GM23338 (cell line): Measurements from ENCODE around the gene AP5Z1. TPM values are rescaled to one million over a fixed set of nuclear protein-coding genes. Genes with fewer than 3 reads are reported as not detected.

Experiments used
- ATAC-seq: fragments of 200-7000 bp; cut with Tn5 transposase; 3 replicates; pipeline ENCODE4 v1.9.1; 2020
- DNase-seq: peaks from one replicate; pipeline ENCODE4 v3.0.0-alpha.2; 2015; ENCODE audit warnings: low spot score
- H2AFZ ChIP-seq: fragments of 200-600 bp; sonication (generic); 2 replicates; pipeline ENCODE4 v1.8.0; 2016; ENCODE audit warnings: antibody characterized with exemption, mild to moderate bottlenecking, moderate library complexity
- H3F3A ChIP-seq: fragments of 200-600 bp; sonication (generic); replicated peaks from 2 replicates; pipeline ENCODE4 v1.8.0; 2017; ENCODE audit warnings: antibody characterized with exemption, mixed run types, low read depth
- H3K27ac ChIP-seq: fragments of 200-600 bp; sonication (generic); 2 replicates; pipeline ENCODE4 v1.6.1; 2016; ENCODE audit warnings: low read depth
- H3K27me3 ChIP-seq: fragments of 200-600 bp; sonication (generic); 2 replicates; pipeline ENCODE4 v1.8.0; 2016; ENCODE audit warnings: mild to moderate bottlenecking, mixed run types, moderate library complexity; ENCODE audit not compliant: insufficient read depth
- H3K36me3 ChIP-seq: fragments of 200-600 bp; sonication (generic); 2 replicates; pipeline ENCODE4 v1.8.0; 2016; ENCODE audit warnings: mild to moderate bottlenecking; ENCODE audit not compliant: insufficient read depth
- H3K4me1 ChIP-seq: fragments of 200-600 bp; sonication (generic); 2 replicates; pipeline ENCODE4 v1.8.0; 2016; ENCODE audit warnings: mild to moderate bottlenecking, moderate library complexity; ENCODE audit not compliant: insufficient read depth
- H3K4me2 ChIP-seq: fragments of 200-600 bp; sonication (generic); 2 replicates; pipeline ENCODE4 v1.7.1; 2017; ENCODE audit warnings: mixed run types
- H3K4me3 ChIP-seq: fragments of 200-600 bp; sonication (generic); 2 replicates; pipeline ENCODE4 v1.6.1; 2016; ENCODE audit warnings: mixed run types
- H3K79me2 ChIP-seq: fragments of 200-600 bp; sonication (generic); replicated peaks from 2 replicates; pipeline ENCODE4 v1.8.0; 2017; ENCODE audit warnings: mild to moderate bottlenecking; ENCODE audit not compliant: insufficient read depth
- H3K9me2 ChIP-seq: fragments of 200-600 bp; sonication (generic); 2 replicates; pipeline ENCODE4 v1.8.0; 2017; ENCODE audit not compliant: insufficient read depth
- H4K20me1 ChIP-seq: fragments of 200-600 bp; sonication (generic); replicated peaks from 2 replicates; pipeline ENCODE4 v1.8.0; 2017; ENCODE audit warnings: mild to moderate bottlenecking; ENCODE audit not compliant: insufficient read depth
- H3K27ac Mint-ChIP-seq: 2 replicates; pipeline ENCODE4 v1.8.0; 2020; ENCODE audit warnings: inconsistent platforms, mild to moderate bottlenecking, moderate library complexity, mixed read lengths
- H3K27me3 Mint-ChIP-seq: 3 replicates; pipeline ENCODE4 v1.8.0; 2022; ENCODE audit warnings: low read depth, mild to moderate bottlenecking, moderate library complexity, mixed read lengths, inconsistent platforms; ENCODE audit not compliant: insufficient read depth, poor library complexity
- H3K36me3 Mint-ChIP-seq: 3 replicates; pipeline ENCODE4 v1.8.0; 2021; ENCODE audit warnings: low read depth, mild to moderate bottlenecking, inconsistent platforms, moderate library complexity, mixed read lengths
- H3K4me1 Mint-ChIP-seq: 3 replicates; pipeline ENCODE4 v1.8.0; 2020; ENCODE audit warnings: mild to moderate bottlenecking, inconsistent platforms, mixed read lengths
- H3K4me3 Mint-ChIP-seq: 3 replicates; pipeline ENCODE4 v1.8.0; 2021; ENCODE audit warnings: moderate library complexity, mild to moderate bottlenecking, inconsistent platforms, mixed read lengths
- H3K9me3 Mint-ChIP-seq: 3 replicates; pipeline ENCODE4 v1.8.0; 2020; ENCODE audit warnings: moderate library complexity, mild to moderate bottlenecking, inconsistent platforms, mixed read lengths
- CREB1 ChIP-seq: fragments of 250-450 bp; sonication (Bioruptor Pico); IDR thresholded peaks from 2 replicates; pipeline ENCODE4 v1.5.0; 2020; ENCODE audit warnings: low read depth, mild to moderate bottlenecking, moderate library complexity
- JUNB ChIP-seq: IDR thresholded peaks from one replicate; pipeline ENCODE4 v1.6.1; 2016; ENCODE audit warnings: antibody characterized with exemption; ENCODE audit not compliant: unreplicated experiment
- POLR2AphosphoS5 ChIP-seq: IDR thresholded peaks from 2 replicates; pipeline ENCODE4 v1.6.1; 2016; ENCODE audit warnings: antibody characterized with exemption, low read depth
- REST ChIP-seq: IDR thresholded peaks from one replicate; pipeline ENCODE4 v1.6.1; 2018; ENCODE audit warnings: antibody characterized with exemption; ENCODE audit not compliant: unreplicated experiment
- STAT1 ChIP-seq: IDR thresholded peaks from one replicate; pipeline ENCODE4 v1.6.1; 2016; ENCODE audit warnings: antibody characterized with exemption; ENCODE audit not compliant: unreplicated experiment
- ZNF114 ChIP-seq: fragments of 250-450 bp; sonication (Bioruptor Pico); IDR thresholded peaks from 2 replicates; pipeline ENCODE4 v1.5.0; 2020; ENCODE audit warnings: mild to moderate bottlenecking, moderate library complexity
- ZNF462 ChIP-seq: fragments of 250-450 bp; sonication (Bioruptor Pico); IDR thresholded peaks from 2 replicates; pipeline ENCODE4 v1.5.0; 2020; ENCODE audit warnings: mild to moderate bottlenecking, moderate library complexity
- polyA plus RNA-seq: library from polyadenylated mRNA; unstranded; fragments of >200 nt; fragmentation: Nextera tagmentation; extraction: Ambion mirVana; gene quantifications from 2 replicates; pipeline ENCODE4 v1.2.1, GENCODE V29; 2016
- total RNA-seq: library from RNA; depleted of rRNA; stranded (reverse); fragments of >200 nt; shearing (Covaris generic); gene quantifications from 2 replicates; pipeline ENCODE4 v1.2.3, GENCODE V29; 2014
- TF ChIP-seq, protein P1 (sequence below): IDR thresholded peaks from 2 replicates; pipeline ENCODE4 v1.6.1; 2016; ENCODE audit warnings: antibody characterized with exemption

Gene AP5Z1
- total and polyA plus RNA-seq, 2 experiments from 2014 or later = 16.3 to 31.2 TPM

DNA sequence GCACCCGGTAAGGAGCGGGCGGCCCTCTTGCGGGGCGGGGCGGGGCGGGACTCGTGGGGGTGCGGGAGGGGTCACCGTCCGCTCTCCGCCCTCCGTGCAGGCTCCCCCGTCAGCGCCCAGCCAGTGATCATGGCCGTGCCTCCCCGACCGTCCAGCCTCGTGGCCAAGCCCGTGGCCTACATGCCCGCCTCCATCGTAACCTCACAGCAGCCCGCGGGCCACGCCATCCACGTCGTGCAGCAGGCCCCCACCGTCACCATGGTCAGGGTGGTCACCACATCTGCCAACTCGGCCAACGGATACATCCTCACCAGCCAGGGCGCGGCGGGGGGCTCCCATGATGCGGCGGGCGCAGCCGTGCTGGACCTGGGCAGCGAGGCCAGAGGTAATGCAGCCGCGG is 16.2 kb upstream of the AP5Z1 start (continued):
- TF ChIP-seq REST (no peak), ZNF114 (CRISPR knock-in tag) (no peak)

DNA sequence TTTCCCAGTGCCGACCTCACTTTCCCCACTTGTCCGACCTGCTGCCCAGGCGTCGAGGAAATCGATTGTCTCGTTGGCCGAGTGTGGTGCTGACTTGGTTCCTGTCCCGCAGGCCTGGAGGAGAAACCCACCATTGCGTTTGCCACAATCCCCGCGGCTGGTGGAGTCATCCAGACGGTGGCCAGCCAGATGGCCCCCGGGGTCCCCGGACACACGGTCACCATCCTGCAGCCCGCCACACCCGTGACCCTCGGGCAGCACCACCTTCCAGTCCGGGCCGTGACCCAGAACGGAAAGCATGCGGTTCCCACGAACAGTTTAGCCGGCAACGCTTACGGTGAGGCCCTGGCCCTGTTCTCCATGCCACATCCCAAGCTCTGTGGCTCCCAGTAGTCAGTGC is 14.5 kb upstream of the AP5Z1 start:
- Histone ChIP-seq H3K79me2 (no peaks in the 10 kb centered on the region), H3K27ac (no peak overlapping the region), H4K20me1 (no peaks in the 10 kb centered on the region; the same call in 1 of the 2 replicates), H3K4me2 (no peak overlapping the region), H3F3A (no peaks in the 10 kb centered on the region), H3K4me1 (no peaks in the 10 kb centered on the region), H3K9me2 (no peaks in the 10 kb centered on the region), H3K36me3 (no peaks in the 10 kb centered on the region; the same call in 1 of the 2 replicates), H2AFZ (no peak overlapping the region), H3K4me3 (no peak overlapping the region), H3K27me3 (no peaks in the 10 kb centered on the region)
- Mint-ChIP-seq H3K36me3 (peaks cover 11% of the 10 kb centered on the region), H3K27me3 (no peaks in the 10 kb centered on the region), H3K27ac (no peak overlapping the region), H3K4me1 (no peaks in the 10 kb centered on the region), H3K9me3 (no peaks in the 10 kb centered on the region; the same call in 2 of the 3 replicates), H3K4me3 (no peak overlapping the region)
- DNase-seq = no peak
- no peak for ATAC-seq
- TF ChIP-seq CREB1 (no peak), ZNF114 (CRISPR knock-in tag) (no peak)

DNA sequence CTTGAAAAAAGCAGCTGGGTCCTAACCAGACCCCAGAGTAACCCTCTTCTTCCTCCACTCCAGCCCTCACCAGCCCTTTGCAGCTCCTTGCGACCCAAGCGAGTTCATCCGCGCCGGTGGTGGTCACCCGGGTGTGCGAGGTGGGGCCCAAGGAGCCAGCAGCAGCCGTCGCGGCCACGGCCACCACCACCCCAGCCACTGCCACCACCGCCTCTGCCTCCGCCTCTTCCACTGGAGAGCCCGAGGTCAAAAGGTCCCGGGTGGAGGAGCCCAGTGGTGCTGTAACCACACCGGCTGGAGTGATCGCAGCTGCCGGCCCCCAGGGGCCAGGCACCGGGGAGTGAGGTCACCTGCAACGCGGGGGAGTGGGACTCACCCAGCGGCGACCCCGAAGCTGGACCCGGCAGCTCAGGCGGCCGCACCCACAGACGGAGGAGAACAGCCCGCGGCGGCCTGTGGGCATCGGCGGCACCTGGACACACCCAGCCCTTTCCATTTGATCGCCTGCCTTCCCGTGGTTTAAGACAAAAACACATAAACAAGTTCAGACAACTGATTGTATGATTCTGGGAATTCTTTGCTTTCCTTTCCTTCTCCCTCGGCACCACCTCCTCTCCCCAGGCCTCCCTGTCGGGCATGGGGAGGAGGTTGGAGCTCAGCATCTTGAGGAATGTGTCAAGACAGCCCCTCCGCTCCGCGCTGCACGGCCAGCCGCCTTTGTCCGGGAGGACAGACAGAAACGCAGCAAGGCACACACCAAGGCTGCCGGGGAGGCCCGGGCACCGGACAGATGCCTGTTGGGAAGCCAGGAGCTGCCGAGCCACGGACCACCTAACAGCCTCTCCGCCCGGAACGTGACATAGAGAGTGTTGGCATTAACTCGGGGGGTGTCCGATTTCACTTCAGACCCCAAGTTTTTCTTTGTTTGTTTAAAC is 13.0 kb upstream of the AP5Z1 start:
- H3K79me2 ChIP-seq = no peaks in the 10 kb centered on the region
- Mint-ChIP-seq H3K27ac (no peak overlapping the region), H3K4me1 (no peaks in the 10 kb centered on the region), H3K4me3 (no peak overlapping the region), H3K9me3 (no peaks in the 10 kb centered on the region; the same call in 2 of the 3 replicates), H3K27me3 (peaks cover 6% of the 10 kb centered on the region), H3K36me3 (peaks cover 8% of the 10 kb centered on the region; the same call in 2 of the 3 replicates)
- H3K4me1 ChIP-seq = no peaks in the 10 kb centered on the region
- DNase-seq (no peak), ATAC-seq (no peak)
- no peak overlapping the region for H3K27ac ChIP-seq
- no peaks in the 10 kb centered on the region for H3F3A ChIP-seq
- H3K9me2 ChIP-seq = no peaks in the 10 kb centered on the region
- no peak overlapping the region for H3K4me2 ChIP-seq
- H3K36me3 ChIP-seq = no peaks in the 10 kb centered on the region; the same call in 1 of the 2 replicates
- no peak overlapping the region for H2AFZ ChIP-seq
- H3K4me3 ChIP-seq = no peak overlapping the region
- H3K27me3 ChIP-seq = no peaks in the 10 kb centered on the region
- H4K20me1 ChIP-seq = no peaks in the 10 kb centered on the region; the same call in none of the 2 replicates
- TF ChIP-seq JUNB (no peak), STAT1 (no peak), ZNF462 (no peak), POLR2AphosphoS5 (no peak)
- TF ChIP-seq, protein P1, sequence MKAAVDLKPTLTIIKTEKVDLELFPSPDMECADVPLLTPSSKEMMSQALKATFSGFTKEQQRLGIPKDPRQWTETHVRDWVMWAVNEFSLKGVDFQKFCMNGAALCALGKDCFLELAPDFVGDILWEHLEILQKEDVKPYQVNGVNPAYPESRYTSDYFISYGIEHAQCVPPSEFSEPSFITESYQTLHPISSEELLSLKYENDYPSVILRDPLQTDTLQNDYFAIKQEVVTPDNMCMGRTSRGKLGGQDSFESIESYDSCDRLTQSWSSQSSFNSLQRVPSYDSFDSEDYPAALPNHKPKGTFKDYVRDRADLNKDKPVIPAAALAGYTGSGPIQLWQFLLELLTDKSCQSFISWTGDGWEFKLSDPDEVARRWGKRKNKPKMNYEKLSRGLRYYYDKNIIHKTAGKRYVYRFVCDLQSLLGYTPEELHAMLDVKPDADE = no peak
